ENCODE data around the gene GNB3. TPM values are rescaled to one million over a fixed set of nuclear protein-coding genes. Genes with fewer than 3 reads are reported as not detected.

GNB3 gene
- total and polyA plus RNA-seq, 9 of the 15 experiments (the other 6 are each of a cell fraction or from before 2014, with no cell fraction given), result 1.4 to 5.8 (median 2.0) TPM

DNA sequence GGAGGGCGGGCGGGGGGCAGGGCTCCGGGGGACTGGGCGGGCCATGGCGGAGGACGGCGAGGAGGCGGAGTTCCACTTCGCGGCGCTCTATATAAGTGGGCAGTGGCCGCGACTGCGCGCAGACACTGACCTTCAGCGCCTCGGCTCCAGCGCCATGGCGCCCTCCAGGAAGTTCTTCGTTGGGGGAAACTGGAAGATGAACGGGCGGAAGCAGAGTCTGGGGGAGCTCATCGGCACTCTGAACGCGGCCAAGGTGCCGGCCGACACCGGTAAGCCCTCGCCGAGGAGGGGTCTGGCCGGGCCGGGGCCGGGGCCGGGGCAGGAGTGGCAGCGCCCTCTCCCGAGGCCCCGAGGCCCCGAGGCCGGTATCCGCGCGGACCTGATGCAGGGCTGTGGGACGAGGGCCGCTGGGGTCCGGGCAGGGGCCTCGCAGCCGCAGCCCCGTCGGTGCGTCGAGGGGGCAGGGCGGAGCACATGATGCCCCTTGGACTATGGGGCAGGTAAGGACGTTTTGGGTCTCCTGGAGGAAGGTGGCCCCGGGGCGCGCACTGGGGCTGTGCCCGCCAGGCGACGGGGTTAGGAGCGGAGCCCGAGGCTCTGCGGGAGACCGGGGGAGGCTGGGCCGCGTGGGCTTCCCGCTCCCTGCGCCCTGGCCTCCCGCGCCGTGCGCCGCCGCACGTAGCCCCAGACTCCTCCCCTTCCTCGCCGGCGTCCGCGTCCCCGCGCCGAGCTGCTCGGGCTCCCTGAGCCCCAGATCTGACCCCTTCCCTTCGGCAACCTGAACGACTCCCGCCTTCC, 26.9 kb downstream of the GNB3 start, which contains the start of gene TPI1 (continued):
- TF ChIP-seq L3MBTL2 (IDR thresholded peaks at IDR 0.05) (peak; percentile 83), ZNF165 (CRISPR knock-in tag; IDR thresholded peaks at IDR 0.05; ENCODE audit: borderline replicate concordance) (no peak), ELK1 (CRISPR knock-in tag; IDR thresholded peaks at IDR 0.05) (no peak), PML (IDR thresholded peaks at IDR 0.05; ENCODE audit: low read length) (peak; percentile 80), SMAD1 (IDR thresholded peaks at IDR 0.05; ENCODE audit: low read depth, low read length, partially characterized antibody) (no peak), SMAD2 (IDR thresholded peaks at IDR 0.05; ENCODE audit: low read depth, low read length) (no peak), ATF7 (IDR thresholded peaks at IDR 0.05) (peak; percentile 14; the same call in 1 of the 2 replicates), FOXK1 (CRISPR knock-in tag; IDR thresholded peaks at IDR 0.05; ENCODE audit: borderline replicate concordance) (no peak)
- TF ChIP-seq, protein P1, sequence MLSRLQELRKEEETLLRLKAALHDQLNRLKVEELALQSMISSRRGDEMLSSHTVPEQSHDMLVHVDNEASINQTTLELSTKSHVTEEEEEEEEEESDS (CRISPR knock-in tag; IDR thresholded peaks at IDR 0.05), result no peak
- TF ChIP-seq, protein P2, sequence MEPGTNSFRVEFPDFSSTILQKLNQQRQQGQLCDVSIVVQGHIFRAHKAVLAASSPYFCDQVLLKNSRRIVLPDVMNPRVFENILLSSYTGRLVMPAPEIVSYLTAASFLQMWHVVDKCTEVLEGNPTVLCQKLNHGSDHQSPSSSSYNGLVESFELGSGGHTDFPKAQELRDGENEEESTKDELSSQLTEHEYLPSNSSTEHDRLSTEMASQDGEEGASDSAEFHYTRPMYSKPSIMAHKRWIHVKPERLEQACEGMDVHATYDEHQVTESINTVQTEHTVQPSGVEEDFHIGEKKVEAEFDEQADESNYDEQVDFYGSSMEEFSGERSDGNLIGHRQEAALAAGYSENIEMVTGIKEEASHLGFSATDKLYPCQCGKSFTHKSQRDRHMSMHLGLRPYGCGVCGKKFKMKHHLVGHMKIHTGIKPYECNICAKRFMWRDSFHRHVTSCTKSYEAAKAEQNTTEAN (CRISPR knock-in tag; IDR thresholded peaks at IDR 0.05), result no peak
- TF ChIP-seq, protein P3, sequence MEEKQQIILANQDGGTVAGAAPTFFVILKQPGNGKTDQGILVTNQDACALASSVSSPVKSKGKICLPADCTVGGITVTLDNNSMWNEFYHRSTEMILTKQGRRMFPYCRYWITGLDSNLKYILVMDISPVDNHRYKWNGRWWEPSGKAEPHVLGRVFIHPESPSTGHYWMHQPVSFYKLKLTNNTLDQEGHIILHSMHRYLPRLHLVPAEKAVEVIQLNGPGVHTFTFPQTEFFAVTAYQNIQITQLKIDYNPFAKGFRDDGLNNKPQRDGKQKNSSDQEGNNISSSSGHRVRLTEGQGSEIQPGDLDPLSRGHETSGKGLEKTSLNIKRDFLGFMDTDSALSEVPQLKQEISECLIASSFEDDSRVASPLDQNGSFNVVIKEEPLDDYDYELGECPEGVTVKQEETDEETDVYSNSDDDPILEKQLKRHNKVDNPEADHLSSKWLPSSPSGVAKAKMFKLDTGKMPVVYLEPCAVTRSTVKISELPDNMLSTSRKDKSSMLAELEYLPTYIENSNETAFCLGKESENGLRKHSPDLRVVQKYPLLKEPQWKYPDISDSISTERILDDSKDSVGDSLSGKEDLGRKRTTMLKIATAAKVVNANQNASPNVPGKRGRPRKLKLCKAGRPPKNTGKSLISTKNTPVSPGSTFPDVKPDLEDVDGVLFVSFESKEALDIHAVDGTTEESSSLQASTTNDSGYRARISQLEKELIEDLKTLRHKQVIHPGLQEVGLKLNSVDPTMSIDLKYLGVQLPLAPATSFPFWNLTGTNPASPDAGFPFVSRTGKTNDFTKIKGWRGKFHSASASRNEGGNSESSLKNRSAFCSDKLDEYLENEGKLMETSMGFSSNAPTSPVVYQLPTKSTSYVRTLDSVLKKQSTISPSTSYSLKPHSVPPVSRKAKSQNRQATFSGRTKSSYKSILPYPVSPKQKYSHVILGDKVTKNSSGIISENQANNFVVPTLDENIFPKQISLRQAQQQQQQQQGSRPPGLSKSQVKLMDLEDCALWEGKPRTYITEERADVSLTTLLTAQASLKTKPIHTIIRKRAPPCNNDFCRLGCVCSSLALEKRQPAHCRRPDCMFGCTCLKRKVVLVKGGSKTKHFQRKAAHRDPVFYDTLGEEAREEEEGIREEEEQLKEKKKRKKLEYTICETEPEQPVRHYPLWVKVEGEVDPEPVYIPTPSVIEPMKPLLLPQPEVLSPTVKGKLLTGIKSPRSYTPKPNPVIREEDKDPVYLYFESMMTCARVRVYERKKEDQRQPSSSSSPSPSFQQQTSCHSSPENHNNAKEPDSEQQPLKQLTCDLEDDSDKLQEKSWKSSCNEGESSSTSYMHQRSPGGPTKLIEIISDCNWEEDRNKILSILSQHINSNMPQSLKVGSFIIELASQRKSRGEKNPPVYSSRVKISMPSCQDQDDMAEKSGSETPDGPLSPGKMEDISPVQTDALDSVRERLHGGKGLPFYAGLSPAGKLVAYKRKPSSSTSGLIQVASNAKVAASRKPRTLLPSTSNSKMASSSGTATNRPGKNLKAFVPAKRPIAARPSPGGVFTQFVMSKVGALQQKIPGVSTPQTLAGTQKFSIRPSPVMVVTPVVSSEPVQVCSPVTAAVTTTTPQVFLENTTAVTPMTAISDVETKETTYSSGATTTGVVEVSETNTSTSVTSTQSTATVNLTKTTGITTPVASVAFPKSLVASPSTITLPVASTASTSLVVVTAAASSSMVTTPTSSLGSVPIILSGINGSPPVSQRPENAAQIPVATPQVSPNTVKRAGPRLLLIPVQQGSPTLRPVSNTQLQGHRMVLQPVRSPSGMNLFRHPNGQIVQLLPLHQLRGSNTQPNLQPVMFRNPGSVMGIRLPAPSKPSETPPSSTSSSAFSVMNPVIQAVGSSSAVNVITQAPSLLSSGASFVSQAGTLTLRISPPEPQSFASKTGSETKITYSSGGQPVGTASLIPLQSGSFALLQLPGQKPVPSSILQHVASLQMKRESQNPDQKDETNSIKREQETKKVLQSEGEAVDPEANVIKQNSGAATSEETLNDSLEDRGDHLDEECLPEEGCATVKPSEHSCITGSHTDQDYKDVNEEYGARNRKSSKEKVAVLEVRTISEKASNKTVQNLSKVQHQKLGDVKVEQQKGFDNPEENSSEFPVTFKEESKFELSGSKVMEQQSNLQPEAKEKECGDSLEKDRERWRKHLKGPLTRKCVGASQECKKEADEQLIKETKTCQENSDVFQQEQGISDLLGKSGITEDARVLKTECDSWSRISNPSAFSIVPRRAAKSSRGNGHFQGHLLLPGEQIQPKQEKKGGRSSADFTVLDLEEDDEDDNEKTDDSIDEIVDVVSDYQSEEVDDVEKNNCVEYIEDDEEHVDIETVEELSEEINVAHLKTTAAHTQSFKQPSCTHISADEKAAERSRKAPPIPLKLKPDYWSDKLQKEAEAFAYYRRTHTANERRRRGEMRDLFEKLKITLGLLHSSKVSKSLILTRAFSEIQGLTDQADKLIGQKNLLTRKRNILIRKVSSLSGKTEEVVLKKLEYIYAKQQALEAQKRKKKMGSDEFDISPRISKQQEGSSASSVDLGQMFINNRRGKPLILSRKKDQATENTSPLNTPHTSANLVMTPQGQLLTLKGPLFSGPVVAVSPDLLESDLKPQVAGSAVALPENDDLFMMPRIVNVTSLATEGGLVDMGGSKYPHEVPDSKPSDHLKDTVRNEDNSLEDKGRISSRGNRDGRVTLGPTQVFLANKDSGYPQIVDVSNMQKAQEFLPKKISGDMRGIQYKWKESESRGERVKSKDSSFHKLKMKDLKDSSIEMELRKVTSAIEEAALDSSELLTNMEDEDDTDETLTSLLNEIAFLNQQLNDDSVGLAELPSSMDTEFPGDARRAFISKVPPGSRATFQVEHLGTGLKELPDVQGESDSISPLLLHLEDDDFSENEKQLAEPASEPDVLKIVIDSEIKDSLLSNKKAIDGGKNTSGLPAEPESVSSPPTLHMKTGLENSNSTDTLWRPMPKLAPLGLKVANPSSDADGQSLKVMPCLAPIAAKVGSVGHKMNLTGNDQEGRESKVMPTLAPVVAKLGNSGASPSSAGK (IDR thresholded peaks at IDR 0.05), result peak; percentile 50; the same call in 1 of the 2 replicates

All from K562 (cell line).